ENCODE results near the gene CSKMT.

GRCh38 chr11:62644220-62644619 is 20.9 kb upstream of the CSKMT start:
- TF ChIP-seq CTCF (IDR thresholded peaks at IDR 0.05) (no peak), POLR2A (IDR thresholded peaks at IDR 0.05) (no peak)

All from Peyer's patch (tissue), 4 donors.